ENCODE results near the gene BCL3. TPM values are rescaled to one million over a fixed set of nuclear protein-coding genes. Genes with fewer than 3 reads are reported as not detected.

BCL3 gene
- total and polyA plus RNA-seq, 2 of the 13 experiments (the other 11 are each of a cell fraction or from before 2014, with no cell fraction given): 2.3 to 4.0 TPM

- 0 out of 2 replicates have a peak, but pooled peaks have one; percentile 20 for TF ChIP-seq RERE (CRISPR knock-in tag; IDR thresholded peaks at IDR 0.05; ENCODE audit: low read depth)
- no peak for TF ChIP-seq ATF6 (CRISPR knock-in tag; conservative IDR thresholded peaks at IDR 0.05)
- TF ChIP-seq MZF1 (CRISPR knock-in tag; IDR thresholded peaks at IDR 0.05; ENCODE audit: borderline replicate concordance): no peak
- no peak for TF ChIP-seq ZNF737 (CRISPR knock-in tag; IDR thresholded peaks at IDR 0.05; ENCODE audit: borderline replicate concordance)
- peak; percentile 73 for TF ChIP-seq SAP130 (CRISPR knock-in tag; IDR thresholded peaks at IDR 0.05; ENCODE audit: low read depth)
- TF ChIP-seq NR0B2 (CRISPR knock-in tag; IDR thresholded peaks at IDR 0.05): no peak
- no peak for TF ChIP-seq SRSF9 (IDR thresholded peaks at IDR 0.05; ENCODE audit: borderline replicate concordance, insufficient read depth, low read depth, low read length, poor library complexity, severe bottlenecking)
- no peak for TF ChIP-seq CBX2 (IDR thresholded peaks at IDR 0.05; ENCODE audit: low read depth, low read length)
- no peak for TF ChIP-seq CBX2 (CRISPR knock-in tag; IDR thresholded peaks at IDR 0.05; ENCODE audit: low read depth)
- TF ChIP-seq SKIL (CRISPR knock-in tag; IDR thresholded peaks at IDR 0.05; ENCODE audit: borderline replicate concordance): peak; percentile 60; the same call in 1 of the 2 replicates
- no peak for TF ChIP-seq FLYWCH1 (CRISPR knock-in tag; IDR thresholded peaks at IDR 0.05)
- TF ChIP-seq BCL6 (CRISPR knock-in tag; IDR thresholded peaks at IDR 0.05): peak; percentile 72
- no peak for TF ChIP-seq XBP1 (CRISPR knock-in tag; IDR thresholded peaks at IDR 0.05)
- TF ChIP-seq UBTF (CRISPR knock-in tag; IDR thresholded peaks at IDR 0.05): 0 out of 2 replicates have a peak, but pooled peaks have one; percentile 49
- no peak for TF ChIP-seq SIN3A (IDR thresholded peaks at IDR 0.05; ENCODE audit: borderline replicate concordance, low read depth, low read length)
- no peak for TF ChIP-seq ZNF577 (CRISPR knock-in tag; IDR thresholded peaks at IDR 0.05; ENCODE audit: borderline replicate concordance, low read depth)
- no peak for TF ChIP-seq SNAPC5 (CRISPR knock-in tag; IDR thresholded peaks at IDR 0.05; ENCODE audit: borderline replicate concordance)
Observed at GRCh38 chr19:44796701-44797115, 48.2 kb downstream of the BCL3 start (continued).
